GM18511 (cell line): ENCODE results near the gene GRIK4.

Experiments
- ATAC-seq: cut with Tn5 transposase; IDR thresholded peaks from one replicate; pipeline ENCODE4 v1.9.1; 2021; ENCODE audit warnings: mild to moderate bottlenecking, moderate library complexity; ENCODE audit not compliant: unreplicated experiment

GRIK4 gene

DNA sequence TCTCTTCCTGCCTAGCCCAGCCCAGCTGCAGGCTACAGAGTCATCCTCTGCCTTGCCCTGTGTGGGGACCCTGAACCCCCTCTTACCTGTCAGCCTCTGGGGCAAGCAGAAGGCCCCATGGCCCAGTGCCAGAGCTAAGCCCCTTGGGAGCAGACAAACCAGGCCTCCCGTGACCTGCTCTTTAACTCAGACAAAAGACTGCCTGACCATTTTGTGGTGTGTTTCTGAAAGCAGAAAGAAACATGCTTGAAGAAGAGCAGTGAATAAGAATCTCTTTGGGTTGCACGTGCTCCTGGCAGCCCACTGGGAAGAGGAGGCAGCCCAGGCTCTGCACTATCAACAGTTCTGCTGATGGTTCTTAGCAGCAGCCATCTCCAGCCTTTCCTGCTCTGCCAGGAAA lies 118.6 kb downstream of the GRIK4 start:
- ATAC-seq = no peak

GRCh38 chr11:120632579-120632978 lies 121.0 kb downstream of the GRIK4 start:
- no peak for ATAC-seq

DNA sequence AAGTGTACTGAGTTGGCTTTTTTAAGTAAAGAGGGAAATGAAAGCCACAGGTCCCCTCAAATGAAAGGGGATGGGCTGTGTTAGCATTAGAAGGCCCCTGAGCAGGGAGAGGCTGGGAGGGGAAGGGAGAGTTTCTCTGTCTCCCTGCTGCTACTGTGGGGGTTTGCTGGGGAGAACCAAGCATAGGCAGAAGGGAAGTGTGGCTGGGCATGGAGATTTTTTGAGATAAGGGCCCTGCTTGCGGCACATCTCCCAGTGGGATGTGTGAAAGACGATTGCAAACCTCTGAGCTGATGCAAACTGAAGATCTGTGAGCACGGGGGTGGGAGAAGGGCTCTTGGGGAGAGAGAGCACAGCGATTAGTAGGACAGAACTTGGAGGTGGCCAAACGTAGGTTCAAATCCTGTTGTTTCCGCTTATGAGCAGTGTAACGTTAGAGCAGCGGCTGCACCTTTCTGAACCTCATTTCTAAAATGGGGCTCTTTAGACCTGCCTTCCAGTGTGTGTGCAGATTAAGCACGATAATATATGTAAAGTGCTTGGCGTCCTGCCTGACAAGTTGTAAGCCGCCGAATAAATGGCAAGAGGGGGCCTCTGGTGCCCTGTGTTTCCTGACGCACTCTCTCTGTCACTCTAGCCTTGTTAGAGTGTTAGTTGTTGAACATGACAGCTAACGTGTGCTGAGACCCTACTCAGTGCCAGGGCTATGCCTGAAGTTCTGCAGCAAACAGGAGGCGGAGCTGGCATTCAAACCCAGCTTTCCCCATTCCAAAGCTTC lies 122.3 kb downstream of the GRIK4 start:
- no peak for ATAC-seq

- ATAC-seq = no peak
Observed at GRCh38 chr11:120634706-120635105, 123.2 kb downstream of the GRIK4 start.

DNA sequence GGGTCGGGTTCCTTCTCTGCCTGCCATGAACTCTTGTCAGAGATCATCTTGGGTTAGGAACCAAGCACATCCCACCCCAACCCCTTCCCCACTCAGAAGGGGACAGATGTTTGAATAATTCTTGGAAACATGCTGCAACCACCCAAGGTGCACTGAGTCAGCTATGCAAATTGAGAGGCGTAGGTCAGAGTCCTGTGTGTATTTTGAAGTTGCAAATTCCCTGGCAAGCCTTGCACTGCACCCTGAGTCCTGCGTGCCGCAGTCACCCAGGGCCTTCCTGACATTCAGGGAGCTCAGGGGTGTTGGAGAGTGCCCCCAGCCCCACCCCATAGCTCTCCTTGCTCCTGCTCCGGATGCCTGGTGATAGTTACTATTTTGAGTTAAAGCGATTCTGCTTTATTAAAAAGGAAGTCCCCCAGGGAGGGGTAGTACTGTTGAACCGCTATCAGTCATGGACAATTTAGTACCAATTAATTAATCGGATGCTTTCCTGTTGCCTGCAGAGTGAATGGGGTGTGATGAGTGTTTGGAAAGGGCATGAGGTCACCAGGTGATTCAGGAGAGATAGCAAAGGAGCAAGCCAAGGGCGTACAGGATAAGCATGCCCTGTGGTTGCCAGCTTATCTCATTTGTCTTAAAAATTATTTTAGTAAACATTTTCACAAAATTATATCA lies 123.7 kb downstream of the GRIK4 start:
- ATAC-seq = no peak

DNA sequence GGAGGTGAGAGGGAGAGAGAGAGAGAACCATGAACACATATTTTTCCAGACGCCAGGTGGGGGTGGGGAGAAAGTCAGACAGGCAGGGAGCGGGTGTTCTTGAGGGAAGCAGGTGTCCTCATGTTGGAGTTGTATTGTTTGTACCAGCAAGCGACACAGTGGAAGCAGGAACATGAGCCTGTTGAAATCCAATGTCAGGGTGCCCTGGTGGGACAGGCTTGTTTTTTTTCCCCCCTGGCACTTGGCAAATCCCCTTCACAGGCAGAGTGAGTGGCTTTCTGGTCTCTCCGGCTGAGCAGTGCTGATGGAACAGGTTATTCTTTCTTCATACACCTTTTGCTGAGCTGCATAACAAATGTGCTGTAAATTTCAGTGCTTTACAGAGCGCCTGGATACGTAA lies 125.6 kb downstream of the GRIK4 start:
- no peak for ATAC-seq

- ATAC-seq = no peak
Observed at GRCh38 chr11:120642196-120642894, 130.8 kb downstream of the GRIK4 start.

- no peak for ATAC-seq
Observed at GRCh38 chr11:120643284-120643683, 131.7 kb downstream of the GRIK4 start.

DNA sequence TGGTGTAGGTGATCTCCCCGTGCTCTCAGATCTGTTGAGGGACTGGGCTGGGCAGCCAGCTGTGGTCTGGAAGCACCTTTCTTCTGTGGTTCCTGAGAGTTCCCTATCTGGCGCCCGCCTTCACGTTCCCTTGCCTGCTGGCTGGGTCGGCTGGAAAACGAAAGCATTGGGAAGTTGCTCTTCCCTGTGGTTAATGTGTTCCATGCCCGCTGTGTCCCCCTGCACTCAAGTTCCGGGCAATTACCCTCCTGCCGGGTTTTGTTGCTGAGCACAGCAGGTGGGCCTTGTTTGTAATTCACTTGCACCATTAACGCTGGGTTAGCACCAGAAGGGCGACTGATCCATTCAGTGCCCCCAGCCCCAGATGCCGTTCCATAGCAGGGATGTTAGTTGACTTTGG lies 134.1 kb downstream of the GRIK4 start:
- no peak for ATAC-seq

GRCh38 chr11:120646206-120646605 lies 134.7 kb downstream of the GRIK4 start:
- no peak for ATAC-seq

DNA sequence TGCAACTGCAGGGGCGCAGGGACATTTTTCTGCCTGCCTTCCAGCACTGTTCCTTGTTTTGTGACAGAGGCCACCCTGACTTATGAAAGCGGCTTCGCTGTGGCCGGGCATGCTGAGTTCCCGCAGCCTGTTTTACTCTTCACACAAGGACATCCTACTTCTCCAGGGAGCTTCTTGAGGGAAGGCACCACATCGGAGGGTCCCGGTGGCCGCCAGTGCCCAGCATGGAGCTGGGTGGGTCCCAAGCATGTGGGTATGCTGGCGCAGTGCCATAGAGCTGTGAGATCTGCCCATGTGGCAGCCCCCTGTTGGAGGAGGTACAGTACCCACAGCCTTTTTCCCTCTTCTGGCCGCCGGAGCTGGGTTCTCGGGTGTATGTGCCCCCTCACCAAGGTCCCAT lies 136.1 kb downstream of the GRIK4 start:
- ATAC-seq = no peak

GRCh38 chr11:120648771-120649170 lies 137.2 kb downstream of the GRIK4 start:
- ATAC-seq = no peak

- no peak for ATAC-seq
Observed at GRCh38 chr11:120649316-120649715, 137.8 kb downstream of the GRIK4 start.

GRCh38 chr11:120651396-120651795 lies 139.8 kb downstream of the GRIK4 start:
- no peak for ATAC-seq

DNA sequence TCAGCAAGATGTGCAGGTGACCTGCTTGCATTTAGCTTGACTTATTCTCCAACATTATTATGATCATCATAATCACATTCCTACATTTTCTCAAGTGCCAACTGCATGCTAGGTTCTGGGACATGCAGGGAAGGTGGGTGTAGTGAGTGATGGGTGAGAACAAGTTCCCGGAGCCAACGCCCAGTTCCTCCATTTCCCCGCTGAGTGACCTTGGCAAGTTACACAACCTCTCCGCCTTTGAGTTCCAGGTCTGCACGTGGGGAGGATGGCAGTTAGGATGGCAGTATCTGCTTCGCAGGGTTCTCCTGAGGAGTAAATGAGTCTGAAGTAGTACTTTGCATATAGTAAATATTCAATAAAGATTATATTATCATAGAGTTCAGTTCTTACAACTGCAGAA lies 140.3 kb downstream of the GRIK4 start:
- no peak for ATAC-seq

DNA sequence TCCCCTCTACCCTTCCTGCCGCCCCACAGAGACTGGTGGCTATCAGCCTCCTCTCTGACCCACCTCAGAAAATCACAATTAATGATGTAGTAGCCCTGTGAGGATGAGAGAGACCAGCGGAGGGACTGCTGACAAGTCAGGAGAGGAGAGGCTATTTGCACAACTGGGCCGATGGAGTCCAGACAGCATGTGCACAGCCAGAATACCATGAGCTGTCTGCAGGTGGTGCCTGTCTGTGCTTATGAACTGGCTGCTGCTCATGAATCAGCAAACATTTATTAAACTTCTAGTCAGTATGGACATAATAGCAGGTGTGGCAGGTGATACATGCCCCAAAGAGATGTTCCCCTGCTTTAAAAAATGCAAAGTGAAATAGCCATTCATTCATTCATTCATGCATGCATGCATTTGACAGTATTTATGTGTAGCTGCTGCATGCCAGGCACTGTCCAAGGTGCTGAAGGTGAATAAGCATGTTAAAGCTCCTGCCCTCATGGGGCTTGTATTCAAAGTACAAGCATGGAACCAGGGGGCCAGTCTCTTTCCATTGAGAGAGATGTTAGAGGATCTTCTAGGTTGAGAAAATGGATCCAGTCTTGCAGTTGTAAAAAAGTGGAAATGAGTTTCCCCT lies 141.3 kb downstream of the GRIK4 start:
- ATAC-seq = no peak

GRCh38 chr11:120655589-120655988 lies 144.0 kb downstream of the GRIK4 start:
- ATAC-seq = peak; percentile 46

GRCh38 chr11:120657306-120658070 lies 145.9 kb downstream of the GRIK4 start:
- peak; percentile 73 for ATAC-seq

GRCh38 chr11:120658071-120658423 lies 146.5 kb downstream of the GRIK4 start:
- peak; percentile 62 for ATAC-seq

- ATAC-seq = no peak
Observed at GRCh38 chr11:120659076-120659475, 147.5 kb downstream of the GRIK4 start.
